Endothelial cell of hepatic sinusoid (primary cell): ENCODE measurements around the gene P2RX2.

Source experiments
- in situ Hi-C: cut with HindIII; loops from 2 replicates; pipeline ENCODE4 v1.10.0; 2017; ENCODE audit warnings: low sequenced_read_pairs

The P2RX2 gene

GRCh38 chr12:132653567-132654290, 35.2 kb downstream of the P2RX2 start:
- in situ Hi-C loops, result no loop called here

DNA sequence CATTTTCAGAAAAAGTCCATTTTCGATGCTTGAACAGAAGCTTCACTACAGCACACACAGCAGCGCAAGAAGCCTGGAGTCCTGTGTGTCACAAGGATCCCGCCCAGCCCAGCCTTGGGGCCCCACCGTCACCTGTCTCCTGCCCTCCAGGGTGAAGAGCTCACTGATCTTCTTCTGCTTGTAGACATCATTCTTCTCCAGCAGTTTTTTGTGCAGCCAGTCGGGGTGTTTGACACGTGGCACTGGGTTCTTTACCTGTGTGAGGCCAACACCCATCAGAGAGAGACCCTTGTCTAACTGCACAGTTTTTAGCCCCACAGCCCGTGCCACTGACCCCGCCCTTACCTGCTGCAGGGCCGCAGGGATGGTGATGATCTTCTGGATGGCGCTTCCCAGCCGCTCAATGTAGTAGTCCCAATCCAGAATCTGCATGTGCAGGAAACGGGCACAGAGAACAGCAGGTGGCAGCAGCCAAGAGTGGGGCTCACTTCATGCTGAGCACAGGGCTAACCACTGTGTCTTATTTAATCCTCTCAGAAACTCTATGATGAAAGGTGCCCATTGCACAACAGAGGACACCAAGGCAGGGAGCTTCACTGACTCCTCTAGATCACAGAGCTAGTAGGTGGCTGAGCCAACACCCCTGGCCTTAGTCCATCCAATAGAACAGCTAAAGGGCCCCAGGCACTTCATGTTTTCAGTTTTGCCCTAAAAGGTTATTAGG, 38.6 kb downstream of the P2RX2 start:
- in situ Hi-C loops, result loop anchor here (5.0 kb wide), 1 partner anchor 40 kb away; the partner anchor contains the start of gene P2RX2

- in situ Hi-C loops, result loop anchor here (5.0 kb wide), 1 partner anchor 41 kb away; the partner anchor contains the start of gene P2RX2
These were observed 39.7 kb downstream of the P2RX2 start for GRCh38 chr12:132658149-132658894.

- in situ Hi-C loops, result loop anchor here (5.0 kb wide), 1 partner anchor 42 kb away; the partner anchor contains the start of gene P2RX2
These were observed 40.6 kb downstream of the P2RX2 start for GRCh38 chr12:132659146-132659545.

- in situ Hi-C loops, result no loop called here
These were observed 41.5 kb downstream of the P2RX2 start for GRCh38 chr12:132660052-132660451.

DNA sequence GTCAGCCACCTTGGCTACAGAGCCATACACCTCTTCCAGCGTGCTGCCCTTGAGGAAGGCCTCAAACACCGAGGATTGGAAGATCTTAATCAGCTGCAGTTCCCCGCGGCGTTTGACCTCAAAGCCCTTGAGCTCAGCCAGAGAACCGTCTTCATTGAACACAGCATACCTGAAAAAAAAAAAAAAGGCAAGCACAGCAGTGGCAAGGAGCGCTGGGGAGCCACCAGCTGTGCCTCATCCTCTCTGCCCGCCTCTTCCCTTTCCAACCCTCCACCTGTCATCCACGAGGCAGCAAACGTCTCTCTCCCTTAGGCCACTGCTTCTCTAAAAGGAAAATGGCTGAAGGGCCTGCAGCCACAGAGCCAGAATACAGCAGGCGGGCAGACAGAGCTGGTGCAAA, 42.4 kb downstream of the P2RX2 start:
- in situ Hi-C loops, result no loop called here

- in situ Hi-C loops, result no loop called here
These were observed 43.4 kb downstream of the P2RX2 start for GRCh38 chr12:132661972-132662371.

GRCh38 chr12:132662901-132663755, 44.6 kb downstream of the P2RX2 start:
- in situ Hi-C loops, result no loop called here

- in situ Hi-C loops, result loop anchor here (5.0 kb wide), 1 partner anchor 53 kb away; no protein-coding TSS in a partner anchor
These were observed 45.9 kb downstream of the P2RX2 start for GRCh38 chr12:132664206-132665148.

DNA sequence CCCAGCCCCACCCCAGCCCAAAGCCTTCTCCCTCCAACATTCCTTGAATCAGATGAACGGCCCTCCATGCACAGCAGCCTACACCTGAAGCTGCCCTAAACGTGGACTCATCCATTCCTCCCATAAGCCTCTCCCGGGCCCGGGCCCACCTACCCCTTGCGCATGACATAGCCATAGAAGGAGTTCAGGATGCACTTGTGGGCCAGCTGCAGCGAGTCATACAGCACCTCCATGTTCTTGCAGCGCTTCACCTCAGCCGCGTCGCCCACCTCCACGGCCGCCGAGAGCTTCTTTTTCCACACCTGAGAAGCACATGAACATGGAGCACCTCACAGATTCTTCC, 46.5 kb downstream of the P2RX2 start:
- in situ Hi-C loops, result loop anchor here (5.0 kb wide), 1 partner anchor 52 kb away; no protein-coding TSS in a partner anchor

DNA sequence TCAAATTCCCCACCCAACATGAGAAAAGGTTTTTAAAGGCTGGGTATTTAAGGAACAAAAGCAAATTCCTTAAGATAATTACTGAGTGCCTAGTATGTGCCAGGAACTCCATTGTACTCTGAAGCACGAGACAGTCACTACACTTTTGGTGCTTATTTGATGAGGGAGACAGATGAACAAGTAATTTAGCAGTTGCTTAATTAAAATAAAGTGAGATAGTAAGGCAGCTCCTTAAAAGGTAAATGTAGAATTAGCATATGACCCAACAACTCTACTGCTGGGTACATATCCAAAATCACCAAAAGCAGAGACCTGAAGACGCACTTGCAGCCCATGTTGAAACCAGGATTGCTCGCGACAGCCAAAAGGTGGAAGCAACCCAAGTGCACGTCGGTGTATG, 47.2 kb downstream of the P2RX2 start:
- in situ Hi-C loops, result loop anchor here (5.0 kb wide), 1 partner anchor 52 kb away; no protein-coding TSS in a partner anchor

DNA sequence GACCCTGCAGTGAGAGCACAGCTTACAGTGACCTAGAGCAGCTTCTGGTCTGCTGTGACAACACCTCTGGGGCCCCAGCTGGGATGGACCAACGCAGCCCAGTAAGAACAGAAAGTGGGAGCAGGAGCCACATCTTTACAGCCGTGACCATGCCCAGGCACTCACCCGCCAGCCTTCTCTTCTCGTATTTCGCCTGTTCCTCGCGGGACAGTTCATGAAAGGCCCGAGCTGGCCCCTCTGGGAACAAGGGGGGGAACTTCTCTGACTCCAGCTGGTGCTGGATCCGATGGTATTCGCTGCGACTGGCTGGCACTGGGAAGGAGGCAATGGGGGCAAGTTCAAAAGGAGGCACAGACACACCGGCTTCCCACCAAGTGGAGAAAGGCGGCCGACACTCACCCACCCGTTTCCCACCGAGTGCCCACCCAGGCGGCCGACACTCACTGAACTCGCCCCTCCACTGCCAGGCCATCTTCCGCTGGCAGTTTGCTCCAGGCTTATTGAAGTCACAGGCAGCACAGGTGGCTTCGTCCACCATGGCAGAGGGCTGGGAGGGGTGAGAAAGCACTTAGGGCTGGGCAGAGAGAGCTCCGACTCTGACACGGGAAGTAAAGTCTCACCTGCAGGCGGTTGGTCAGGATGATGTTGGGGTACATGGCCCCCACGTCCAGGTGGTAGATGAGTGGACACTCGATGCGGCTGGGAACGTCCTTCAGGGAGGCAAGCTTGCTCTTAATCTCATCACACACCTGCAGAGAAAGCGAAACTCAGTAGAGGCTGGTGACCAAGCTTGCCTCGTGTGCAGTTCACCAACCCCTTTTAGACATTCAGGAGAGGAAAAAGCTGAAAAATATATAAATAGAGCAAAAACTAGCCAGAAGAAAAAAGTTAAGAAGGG, 49.9 kb downstream of the P2RX2 start:
- in situ Hi-C loops, result loop anchor here (5.0 kb wide), 1 partner anchor 49 kb away; no protein-coding TSS in a partner anchor

DNA sequence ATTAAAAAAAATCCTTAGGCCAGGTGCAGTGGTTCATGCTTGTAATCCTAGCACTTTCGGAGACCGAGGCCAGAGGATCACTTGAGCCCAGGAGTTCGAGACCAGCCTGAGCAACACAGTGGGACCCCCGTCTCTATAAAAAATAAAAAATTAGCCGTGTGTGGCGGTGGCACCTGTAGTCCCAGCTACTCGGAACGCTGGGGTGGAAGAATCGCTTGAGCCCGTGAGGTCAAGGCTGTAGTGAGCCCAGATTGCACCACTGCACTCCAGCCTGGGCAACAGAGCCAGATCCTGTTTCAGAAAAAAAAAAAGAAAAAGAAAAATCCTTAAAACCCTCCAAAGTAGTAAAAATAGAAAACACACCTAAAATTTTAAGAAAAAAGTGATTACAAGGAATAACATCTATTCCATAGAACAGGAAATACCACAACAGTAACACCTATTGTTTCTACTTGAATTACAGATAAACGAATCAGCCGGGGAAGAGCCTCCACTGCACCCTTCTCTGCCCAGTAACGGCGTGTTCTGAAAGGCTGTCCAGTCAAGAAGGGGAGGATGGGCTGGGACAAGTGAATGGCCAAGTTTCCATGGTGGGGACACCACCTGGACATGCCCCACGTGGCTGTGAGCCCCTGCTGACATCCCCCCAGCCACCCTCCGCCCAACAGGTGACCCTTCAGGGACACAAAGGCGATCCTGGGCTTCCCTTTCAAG, 50.7 kb downstream of the P2RX2 start:
- in situ Hi-C loops, result loop anchor here (5.0 kb wide), 1 partner anchor 48 kb away; no protein-coding TSS in a partner anchor
